MM.1S (cell line): ENCODE data around the gene MYD88.

Source experiments
- DNase-seq: peaks from one replicate; pipeline ENCODE4 v3.0.0-alpha.2; 2015
- H2AFZ ChIP-seq: fragments of 300-600 bp; sonication (generic); 2 replicates; pipeline ENCODE4 v1.6.0; 2016; ENCODE audit warnings: antibody characterized with exemption, low read length
- H3F3A ChIP-seq: fragments of 300-600 bp; sonication (generic); 2 replicates; pipeline ENCODE4 v1.6.1; 2016; ENCODE audit warnings: mild to moderate bottlenecking, antibody characterized with exemption, low read length, moderate library complexity, mixed read lengths; ENCODE audit not compliant: insufficient read depth
- H3K27ac ChIP-seq: fragments of 300-600 bp; sonication (generic); 2 replicates; pipeline ENCODE4 v1.5.1; 2016; ENCODE audit warnings: mild to moderate bottlenecking, low read length
- H3K27me3 ChIP-seq: fragments of 300-600 bp; sonication (generic); replicated peaks from 2 replicates; pipeline ENCODE4 v1.6.0; 2016; ENCODE audit warnings: low read length; ENCODE audit not compliant: insufficient read depth
- H3K36me3 ChIP-seq: fragments of 300-600 bp; sonication (generic); replicated peaks from 2 replicates; pipeline ENCODE4 v1.6.1; 2016; ENCODE audit warnings: mild to moderate bottlenecking, low read length, mixed read lengths; ENCODE audit not compliant: insufficient read depth
- H3K4me1 ChIP-seq: fragments of 300-600 bp; sonication (generic); 2 replicates; pipeline ENCODE4 v1.6.1; 2016; ENCODE audit warnings: low read length, mixed read lengths
- H3K4me2 ChIP-seq: fragments of 300-600 bp; sonication (generic); 2 replicates; pipeline ENCODE4 v1.6.0; 2016; ENCODE audit warnings: low read depth, low read length
- H3K4me3 ChIP-seq: fragments of 300-600 bp; sonication (generic); 2 replicates; pipeline ENCODE4 v1.5.1; 2016; ENCODE audit warnings: low read length, mixed read lengths
- H3K79me2 ChIP-seq: fragments of 300-600 bp; sonication (generic); 2 replicates; pipeline ENCODE4 v1.6.1; 2016; ENCODE audit warnings: mixed run types, low read length, mixed read lengths
- H3K9ac ChIP-seq: fragments of 300-600 bp; sonication (generic); 2 replicates; pipeline ENCODE4 v1.6.1; 2016; ENCODE audit warnings: low read length, mixed read lengths
- H3K9me2 ChIP-seq: fragments of 300-600 bp; sonication (generic); replicated peaks from 2 replicates; pipeline ENCODE4 v1.6.1; 2016; ENCODE audit warnings: mild to moderate bottlenecking, low read length, mixed read lengths; ENCODE audit not compliant: insufficient read depth
- H3K9me3 ChIP-seq: fragments of 300-600 bp; sonication (generic); replicated peaks from 2 replicates; pipeline ENCODE4 v1.6.1; 2016; ENCODE audit warnings: mild to moderate bottlenecking, low read length, mixed read lengths; ENCODE audit not compliant: insufficient read depth
- H4K20me1 ChIP-seq: fragments of 300-600 bp; sonication (generic); 2 replicates; pipeline ENCODE4 v1.6.1; 2016; ENCODE audit warnings: mild to moderate bottlenecking, low read length, moderate library complexity, mixed read lengths; ENCODE audit not compliant: insufficient read depth
- EZH2 ChIP-seq: fragments of 300-600 bp; sonication (generic); optimal IDR thresholded peaks from 2 replicates; pipeline ENCODE3; 2017; ENCODE audit warnings: low read depth, mild to moderate bottlenecking, antibody characterized with exemption, low read length, mixed read lengths
- EZH2phosphoT487 ChIP-seq: fragments of 300-600 bp; sonication (generic); IDR thresholded peaks from 2 replicates; pipeline ENCODE4 v1.6.1; 2018; ENCODE audit warnings: antibody characterized with exemption, low read length
- TF ChIP-seq, protein P1 (sequence below): fragments of 300-600 bp; sonication (generic); IDR thresholded peaks from 2 replicates; pipeline ENCODE4 v1.5.1; 2016; ENCODE audit warnings: antibody characterized with exemption, low read length, mixed read lengths

The MYD88 gene

DNA sequence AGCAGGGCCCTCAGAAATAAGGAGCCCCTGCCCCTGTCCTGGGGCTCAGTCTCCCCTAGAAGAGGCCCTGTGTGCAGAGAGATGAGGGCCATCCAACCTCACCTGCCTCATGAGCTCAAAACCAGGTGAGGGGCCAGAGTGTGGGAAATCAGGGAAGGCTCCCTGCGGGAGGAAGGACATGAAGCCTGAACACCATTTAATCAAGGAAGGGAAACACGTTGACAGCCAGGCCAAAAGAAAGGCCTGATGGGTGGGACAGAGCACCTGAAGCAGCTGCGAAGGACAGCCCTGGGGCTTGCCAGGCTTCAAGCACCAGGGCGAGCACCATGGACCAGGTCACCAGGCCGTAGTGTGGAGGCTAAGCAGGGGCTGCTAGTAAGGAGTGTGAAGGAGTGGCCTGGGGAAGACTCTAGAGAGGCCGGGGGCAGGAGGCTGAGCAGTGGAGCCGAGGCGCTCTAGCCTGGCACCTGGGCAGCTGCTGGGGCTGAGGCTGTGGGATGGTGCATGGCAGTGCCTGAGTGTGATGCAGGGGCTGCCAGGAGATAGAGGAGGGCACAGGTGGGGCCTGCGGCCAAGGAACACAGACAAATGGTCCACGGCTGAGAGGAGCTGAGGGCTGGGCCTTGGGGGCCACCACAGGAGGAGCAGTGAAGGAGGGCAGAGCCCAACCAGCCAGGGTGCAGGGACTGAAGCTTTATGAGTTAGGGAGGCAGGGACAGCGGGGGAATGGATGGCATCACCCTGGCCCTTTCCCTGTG, 17.6 kb upstream of the MYD88 start:
- no peaks in the 10 kb centered on the region for H4K20me1 ChIP-seq
- H2AFZ ChIP-seq = no peak overlapping the region
- H3K36me3 ChIP-seq = no peaks in the 10 kb centered on the region
- H3K79me2 ChIP-seq = no peaks in the 10 kb centered on the region
- H3K9me2 ChIP-seq = no peaks in the 10 kb centered on the region
- no peak overlapping the region for H3K4me3 ChIP-seq
- no peaks in the 10 kb centered on the region for H3K27me3 ChIP-seq
- no peaks in the 10 kb centered on the region for H3K9me3 ChIP-seq
- no peak overlapping the region for H3K27ac ChIP-seq
- H3K4me1 ChIP-seq = no peaks in the 10 kb centered on the region
- H3F3A ChIP-seq = no peaks in the 10 kb centered on the region
- H3K4me2 ChIP-seq = no peak overlapping the region
- DNase-seq = no peak
- TF ChIP-seq EZH2phosphoT487 (no peak), EZH2 (no peak)
- TF ChIP-seq, protein P1, sequence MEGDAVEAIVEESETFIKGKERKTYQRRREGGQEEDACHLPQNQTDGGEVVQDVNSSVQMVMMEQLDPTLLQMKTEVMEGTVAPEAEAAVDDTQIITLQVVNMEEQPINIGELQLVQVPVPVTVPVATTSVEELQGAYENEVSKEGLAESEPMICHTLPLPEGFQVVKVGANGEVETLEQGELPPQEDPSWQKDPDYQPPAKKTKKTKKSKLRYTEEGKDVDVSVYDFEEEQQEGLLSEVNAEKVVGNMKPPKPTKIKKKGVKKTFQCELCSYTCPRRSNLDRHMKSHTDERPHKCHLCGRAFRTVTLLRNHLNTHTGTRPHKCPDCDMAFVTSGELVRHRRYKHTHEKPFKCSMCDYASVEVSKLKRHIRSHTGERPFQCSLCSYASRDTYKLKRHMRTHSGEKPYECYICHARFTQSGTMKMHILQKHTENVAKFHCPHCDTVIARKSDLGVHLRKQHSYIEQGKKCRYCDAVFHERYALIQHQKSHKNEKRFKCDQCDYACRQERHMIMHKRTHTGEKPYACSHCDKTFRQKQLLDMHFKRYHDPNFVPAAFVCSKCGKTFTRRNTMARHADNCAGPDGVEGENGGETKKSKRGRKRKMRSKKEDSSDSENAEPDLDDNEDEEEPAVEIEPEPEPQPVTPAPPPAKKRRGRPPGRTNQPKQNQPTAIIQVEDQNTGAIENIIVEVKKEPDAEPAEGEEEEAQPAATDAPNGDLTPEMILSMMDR = no peak
- no peak overlapping the region for H3K9ac ChIP-seq

DNA sequence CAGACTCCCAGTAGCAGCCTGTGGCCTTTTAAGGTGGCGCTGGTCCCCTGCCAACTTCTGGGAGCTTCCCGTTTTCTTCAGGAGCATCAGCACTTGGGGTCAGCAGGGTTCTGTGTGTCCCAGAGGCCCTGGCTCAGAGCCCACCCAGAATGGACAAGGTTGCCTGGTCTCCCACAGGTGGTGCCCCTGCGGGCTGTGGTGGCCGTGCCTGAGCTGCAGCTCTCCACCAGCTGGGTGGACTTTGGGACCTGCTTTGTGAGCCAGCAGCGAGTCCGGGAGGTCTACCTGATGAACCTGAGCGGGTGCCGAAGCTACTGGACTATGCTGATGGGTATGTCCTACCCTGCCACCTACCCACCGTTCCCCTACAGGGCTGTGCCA, 17.0 kb upstream of the MYD88 start:
- Histone ChIP-seq H3K4me2 (no peak overlapping the region), H3K36me3 (no peaks in the 10 kb centered on the region), H3F3A (no peaks in the 10 kb centered on the region), H2AFZ (no peak overlapping the region), H3K9me2 (no peaks in the 10 kb centered on the region), H3K9me3 (no peaks in the 10 kb centered on the region), H3K9ac (no peak overlapping the region), H3K4me1 (no peaks in the 10 kb centered on the region), H3K27ac (no peak overlapping the region), H3K4me3 (no peak overlapping the region), H3K79me2 (no peaks in the 10 kb centered on the region), H3K27me3 (no peaks in the 10 kb centered on the region), H4K20me1 (no peaks in the 10 kb centered on the region)
- no peak for DNase-seq
- TF ChIP-seq EZH2 (no peak), EZH2phosphoT487 (no peak)
- TF ChIP-seq, protein P1 = no peak

DNA sequence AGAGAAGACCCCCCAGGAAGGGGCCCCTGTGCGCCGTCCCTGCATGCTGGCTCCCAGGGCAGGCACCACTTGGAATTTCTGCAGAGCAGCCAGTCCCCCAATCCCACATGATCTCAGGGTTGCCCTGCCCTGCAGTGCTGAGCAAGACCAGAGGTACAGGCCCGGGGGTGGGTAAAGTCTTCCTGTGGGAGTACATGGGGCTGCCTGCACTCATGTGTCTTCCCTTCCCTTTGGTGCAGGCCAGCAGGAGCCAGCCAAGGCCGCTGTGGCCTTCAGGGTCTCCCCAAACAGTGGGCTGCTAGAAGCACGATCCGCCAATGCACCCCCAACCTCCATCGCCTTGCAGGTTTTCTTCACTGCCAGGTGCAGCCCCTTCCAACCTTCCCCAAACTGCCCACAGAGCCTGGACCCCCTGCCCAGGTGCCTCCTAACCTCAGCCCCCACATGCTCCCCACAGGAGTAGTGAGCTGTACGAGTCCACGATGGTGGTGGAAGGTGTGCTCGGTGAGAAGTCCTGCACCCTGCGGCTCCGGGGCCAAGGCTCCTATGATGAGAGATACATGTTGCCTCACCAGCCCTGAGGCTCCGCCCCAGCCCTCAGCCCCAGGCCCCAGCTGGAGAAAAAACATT, 16.5 kb upstream of the MYD88 start:
- no peak for DNase-seq
- Histone ChIP-seq H2AFZ (no peak overlapping the region), H3K36me3 (no peaks in the 10 kb centered on the region), H3K9ac (no peak overlapping the region), H3K9me2 (no peaks in the 10 kb centered on the region), H3K27ac (no peak overlapping the region), H3K4me2 (no peak overlapping the region), H3F3A (no peaks in the 10 kb centered on the region), H3K79me2 (no peaks in the 10 kb centered on the region), H3K9me3 (no peaks in the 10 kb centered on the region), H3K4me3 (no peak overlapping the region), H3K27me3 (no peaks in the 10 kb centered on the region), H3K4me1 (no peaks in the 10 kb centered on the region), H4K20me1 (no peaks in the 10 kb centered on the region)
- TF ChIP-seq EZH2phosphoT487 = no peak
- TF ChIP-seq, protein P1 = no peak
- no peak for TF ChIP-seq EZH2
